ENCODE measurements around the gene STX5.
"Not testable (repeated sequence)": the region's sequence is repeated elsewhere in the genome, so short reads cannot be mapped to it uniquely, and the experiment has no call there.

GRCh38 chr11:62842891-62843290 is 11.0 kb upstream of the STX5 start:
- not testable (repeated sequence) for TF ChIP-seq ZNF274 (IDR thresholded peaks at IDR 0.05; ENCODE audit: borderline replicate concordance, low read depth, low read length); ZNF717 (CRISPR knock-in tag; IDR thresholded peaks at IDR 0.05); GTF3C2 (IDR thresholded peaks at IDR 0.05; ENCODE audit: borderline replicate concordance, extremely low read depth, insufficient read length); EZH2 (IDR thresholded peaks at IDR 0.05; ENCODE audit: borderline replicate concordance, low read depth, low read length); NR3C1 (CRISPR knock-in tag; IDR thresholded peaks at IDR 0.05); ZNF124 (CRISPR knock-in tag; IDR thresholded peaks at IDR 0.05); ZMIZ1 (IDR thresholded peaks at IDR 0.05; ENCODE audit: low read depth in 2 of 2, low read length in 2 of 2); KAT2B (IDR thresholded peaks at IDR 0.05; ENCODE audit: low read depth, low read length); PBX2 (CRISPR knock-in tag; IDR thresholded peaks at IDR 0.05; ENCODE audit: low read depth); PBX2 (tag; conservative IDR thresholded peaks at IDR 0.05; ENCODE audit: low read depth); XRCC4 (IDR thresholded peaks at IDR 0.05; ENCODE audit: extremely low read depth, insufficient read depth, insufficient read length)

Data from K562 (cell line).